T-helper 2 cell (primary cell): ENCODE measurements around the gene DPP8.
"Not testable (repeated sequence)": the region's sequence is repeated elsewhere in the genome, so short reads cannot be mapped to it uniquely, and the experiment has no call there.

Experiments used
- DNase-seq, 5 experiments: peaks; one replicate each; pipeline versions ENCODE4 v3.0.0 to v3.0.0-alpha.2; 2012 to 2022

DPP8 gene

GRCh38 chr15:65402961-65403360, 114.5 kb downstream of the DPP8 start:
- no peak for DNase-seq

GRCh38 chr15:65401611-65402240, 115.8 kb downstream of the DPP8 start:
- DNase-seq, result no peak

GRCh38 chr15:65400760-65401610, 116.5 kb downstream of the DPP8 start:
- peak in 3 of 5 experiments; percentile 21 to 40 (median 32) for DNase-seq

GRCh38 chr15:65399997-65400396, 117.5 kb downstream of the DPP8 start:
- DNase-seq, result no peak

- no peak for DNase-seq
Observed at GRCh38 chr15:65399001-65399706, 118.3 kb downstream of the DPP8 start.

GRCh38 chr15:65398486-65398885, 119.0 kb downstream of the DPP8 start:
- DNase-seq, result not testable (repeated sequence)

GRCh38 chr15:65396965-65397317, 120.5 kb downstream of the DPP8 start:
- no peak for DNase-seq

GRCh38 chr15:65396283-65396964, 121.1 kb downstream of the DPP8 start:
- no peak for DNase-seq

- no peak for DNase-seq
Observed at GRCh38 chr15:65395567-65396202, 121.8 kb downstream of the DPP8 start.

GRCh38 chr15:65394936-65395335, 122.6 kb downstream of the DPP8 start:
- DNase-seq, result no peak

GRCh38 chr15:65394280-65394789, 123.2 kb downstream of the DPP8 start:
- DNase-seq, result no peak

- DNase-seq, result no peak
Observed at GRCh38 chr15:65393557-65393956, 123.9 kb downstream of the DPP8 start.

- DNase-seq, result no peak
Observed at GRCh38 chr15:65393091-65393490, 124.4 kb downstream of the DPP8 start.
